HCT116 (cell line): ENCODE results near the gene QRFPR. TPM values are rescaled to one million over a fixed set of nuclear protein-coding genes. Genes with fewer than 3 reads are reported as not detected.

ENCODE experiments used
- ATAC-seq: fragments of 200-7000 bp; cut with Tn5 transposase; 2 replicates; pipeline ENCODE4 v1.9.1; 2020; ENCODE audit warnings: mild to moderate bottlenecking, moderate library complexity
- BruUV-seq: library from RNA; stranded (reverse); fragments of 400-500 nt; replicated peaks from 2 replicates; lab custom pipeline; 2021; lab: Mats Ljungman, UMichigan
- CTCF ChIA-PET: fragments of 300-600 bp; sonication (Branson Sonifier 250); formaldehyde crosslinking; loops from one replicate; lab custom pipeline; 2021; ENCODE audit warnings: antibody characterized with exemption; lab: Charles Lee
- POLR2A ChIA-PET: fragments of 300-600, 350-600 bp; sonication (Branson Sonifier 250); formaldehyde crosslinking; loops from one replicate; lab custom pipeline; 2021; ENCODE audit warnings: antibody characterized with exemption; lab: Charles Lee
- RAD21 ChIA-PET, 2 experiments: fragments of 300-600 bp; sonication (Branson Sonifier 250); formaldehyde crosslinking; loops; one replicate each; lab custom pipeline; 2023; ENCODE audit warnings: low total read pairs in 2 of 2; ENCODE audit not compliant: uncharacterized antibody in 2 of 2, unreplicated experiment in 2 of 2, low non-redundant PET in 1 of 2; lab: Charles Lee
- DNase-seq: peaks from one replicate; pipeline ENCODE4 v3.0.0-alpha.2; 2010; ENCODE audit warnings: low read depth, low spot score
- H2AFZ ChIP-seq: fragments of 200-600 bp; shearing (Covaris generic), sonication (generic); 2 replicates; pipeline ENCODE4 v1.6.1; 2017; ENCODE audit warnings: low read depth, mixed run types, mixed read lengths, antibody characterized with exemption, low read length; ENCODE audit not compliant: poor library complexity, severe bottlenecking
- H3K27ac ChIP-seq: 2 replicates; pipeline ENCODE4 v1.5.1; 2012; ENCODE audit warnings: low read depth, low read length
- H3K27me3 ChIP-seq: fragments of 200-600 bp; sonication (generic); 2 replicates; pipeline ENCODE4 v1.6.1; 2016; ENCODE audit warnings: mixed run types, low read length, mixed read lengths; ENCODE audit not compliant: insufficient read depth
- H3K36me3 ChIP-seq, 2 experiments: fragments of 200-500 bp in 1 of 2; fragments of 200-600 bp in 1 of 2; sonication (Bioruptor generic) in 1 of 2; sonication (generic) in 1 of 2; 2 replicates each; pipeline versions ENCODE4 v1.5.1 to v1.6.1; 2014 to 2016; ENCODE audit warnings: low read length in 2 of 2, inconsistent platforms in 1 of 2, mixed read lengths in 1 of 2, mixed run types in 1 of 2; ENCODE audit not compliant: insufficient read depth in 2 of 2, control insufficient read depth in 1 of 2
- H3K4me1 ChIP-seq, 2 experiments: fragments of 200-600 bp in 1 of 2; sonication (generic) in 1 of 2; 2 replicates each; pipeline versions ENCODE4 v1.5.1 to v1.6.1; 2012 to 2017; ENCODE audit warnings: low read length in 2 of 2, inconsistent platforms in 1 of 2, mild to moderate bottlenecking in 1 of 2, mixed read lengths in 1 of 2, mixed run types in 1 of 2, moderate library complexity in 1 of 2; ENCODE audit not compliant: insufficient read depth in 2 of 2, control insufficient read depth in 1 of 2
- H3K4me2 ChIP-seq: fragments of 200-600 bp; sonication (generic); 2 replicates; pipeline ENCODE4 v1.6.1; 2017; ENCODE audit warnings: mixed run types, low read length, mixed read lengths
- H3K4me3 ChIP-seq, 2 experiments: fragments of 200-600 bp in 1 of 2; sonication (generic) in 1 of 2; replicated peaks in 1 of 2; 2 replicates each; pipeline ENCODE4 v1.5.1; 2011 to 2016; ENCODE audit warnings: low read length in 2 of 2, control low read depth in 1 of 2, low read depth in 1 of 2, mild to moderate bottlenecking in 1 of 2, mixed read lengths in 1 of 2, mixed run types in 1 of 2
- H3K79me2 ChIP-seq: fragments of 200-600 bp; sonication (generic); 2 replicates; pipeline ENCODE4 v1.6.1; 2017; ENCODE audit warnings: mild to moderate bottlenecking, mixed run types, low read length, moderate library complexity, mixed read lengths; ENCODE audit not compliant: insufficient read depth
- H3K9ac ChIP-seq: fragments of 200-600 bp; sonication (generic); 2 replicates; pipeline ENCODE4 v1.6.1; 2016; ENCODE audit warnings: low read length, mixed read lengths
- H3K9me2 ChIP-seq: fragments of 200-600 bp; sonication (generic), shearing (Covaris generic); 2 replicates; pipeline ENCODE4 v1.6.1; 2017; ENCODE audit warnings: mixed run types, mild to moderate bottlenecking, moderate library complexity; ENCODE audit not compliant: insufficient read depth
- H3K9me3 ChIP-seq, 2 experiments: fragments of 200-500 bp in 1 of 2; fragments of 200-600 bp in 1 of 2; sonication (Bioruptor generic) in 1 of 2; sonication (generic) in 1 of 2; 2 replicates each; pipeline ENCODE4 v1.6.1; 2014 to 2017; ENCODE audit warnings: low read length in 2 of 2, mixed read lengths in 2 of 2, inconsistent platforms in 1 of 2, low read depth in 1 of 2, mild to moderate bottlenecking in 1 of 2, mixed run types in 1 of 2, moderate library complexity in 1 of 2; ENCODE audit not compliant: control insufficient read depth in 1 of 2, insufficient read depth in 1 of 2
- H4K20me1 ChIP-seq: fragments of 200-600 bp; sonication (generic), shearing (Covaris generic); 2 replicates; pipeline ENCODE4 v1.6.1; 2017; ENCODE audit warnings: mixed run types, mild to moderate bottlenecking, moderate library complexity; ENCODE audit not compliant: insufficient read depth
- ATF3 ChIP-seq: IDR thresholded peaks from 2 replicates; pipeline ENCODE4 v1.6.1; 2012
- CBX3 ChIP-seq: IDR thresholded peaks from 2 replicates; pipeline ENCODE4 v1.6.1; 2012; ENCODE audit warnings: low read depth
- EGR1 ChIP-seq: IDR thresholded peaks from 2 replicates; pipeline ENCODE4 v1.6.1; 2012; ENCODE audit warnings: low read depth
- ELF1 ChIP-seq: IDR thresholded peaks from 2 replicates; pipeline ENCODE4 v1.6.1; 2012; ENCODE audit warnings: low read depth, borderline replicate concordance
- EZH2 ChIP-seq: fragments of 200-600 bp; sonication (generic); IDR thresholded peaks from 2 replicates; pipeline ENCODE4 v1.6.1; 2017; ENCODE audit warnings: antibody characterized with exemption, mixed run types
- EZH2phosphoT487 ChIP-seq: fragments of 200-600 bp; IDR thresholded peaks from 2 replicates; pipeline ENCODE4 v1.6.1; 2018; ENCODE audit warnings: antibody characterized with exemption, borderline replicate concordance
- FOSL1 ChIP-seq: IDR thresholded peaks from 2 replicates; pipeline ENCODE4 v1.6.1; 2012; ENCODE audit warnings: low read depth
- JUND ChIP-seq: IDR thresholded peaks from 2 replicates; pipeline ENCODE4 v1.6.1; 2012
- MAX ChIP-seq: IDR thresholded peaks from 2 replicates; pipeline ENCODE4 v1.6.1; 2012
- POLR2A ChIP-seq: IDR thresholded peaks from 2 replicates; pipeline ENCODE4 v1.7.0; 2011; ENCODE audit warnings: borderline replicate concordance; ENCODE audit not compliant: insufficient read depth, insufficient read length; ENCODE audit errors: extremely low read depth
- POLR2AphosphoS5 ChIP-seq: IDR thresholded peaks from 2 replicates; pipeline ENCODE4 v1.6.1; 2011; ENCODE audit warnings: mild to moderate bottlenecking, low read depth, low read length, moderate library complexity
- RAD21 ChIP-seq: IDR thresholded peaks from 2 replicates; pipeline ENCODE4 v1.6.1; 2012; ENCODE audit warnings: low read depth, mild to moderate bottlenecking
- SIN3A ChIP-seq: IDR thresholded peaks from 2 replicates; pipeline ENCODE4 v1.6.1; 2012; ENCODE audit warnings: low read depth
- SP1 ChIP-seq: IDR thresholded peaks from 2 replicates; pipeline ENCODE4 v1.6.1; 2012; ENCODE audit warnings: low read depth
- SRF ChIP-seq: IDR thresholded peaks from 2 replicates; pipeline ENCODE4 v1.6.1; 2012; ENCODE audit warnings: low read depth
- TCF7L2 ChIP-seq: IDR thresholded peaks from 2 replicates; pipeline ENCODE4 v1.7.0; 2011; ENCODE audit warnings: borderline replicate concordance, inconsistent platforms; ENCODE audit not compliant: insufficient read depth, insufficient read length; ENCODE audit errors: extremely low read depth
- YY1 ChIP-seq: IDR thresholded peaks from 2 replicates; pipeline ENCODE4 v1.6.1; 2011; ENCODE audit warnings: low read length, low read depth, moderate library complexity, mild to moderate bottlenecking; ENCODE audit not compliant: insufficient replicate concordance; ENCODE audit errors: extremely low read depth
- ZFX ChIP-seq: fragments of 450-650 bp; IDR thresholded peaks from 2 replicates; pipeline ENCODE4 v1.6.1; 2017
- ZNF274 ChIP-seq: fragments of 200-500 bp; sonication (Bioruptor generic); IDR thresholded peaks from 2 replicates; pipeline ENCODE4 v1.6.1; 2014; ENCODE audit warnings: mild to moderate bottlenecking, low read depth, low read length, inconsistent platforms
- intact Hi-C: fragments of 100-400 bp; cut with micrococcal nuclease; formaldehyde crosslinking; loops from 2 replicates; pipeline ENCODE4 v1.10.0; 2022
- total RNA-seq: library from RNA; stranded (reverse); gene quantifications from one replicate; pipeline ENCODE4 v1.2.1, GENCODE V29; 2021; ENCODE audit not compliant: unreplicated experiment
- TF ChIP-seq, protein P1 (sequence below): IDR thresholded peaks from 2 replicates; pipeline ENCODE4 v1.6.1; 2011; ENCODE audit warnings: mild to moderate bottlenecking, low read length, moderate library complexity; ENCODE audit not compliant: insufficient replicate concordance; ENCODE audit errors: extremely low read depth

QRFPR gene
- total RNA-seq, 1 experiment from 2014 or later: not detected

DNA sequence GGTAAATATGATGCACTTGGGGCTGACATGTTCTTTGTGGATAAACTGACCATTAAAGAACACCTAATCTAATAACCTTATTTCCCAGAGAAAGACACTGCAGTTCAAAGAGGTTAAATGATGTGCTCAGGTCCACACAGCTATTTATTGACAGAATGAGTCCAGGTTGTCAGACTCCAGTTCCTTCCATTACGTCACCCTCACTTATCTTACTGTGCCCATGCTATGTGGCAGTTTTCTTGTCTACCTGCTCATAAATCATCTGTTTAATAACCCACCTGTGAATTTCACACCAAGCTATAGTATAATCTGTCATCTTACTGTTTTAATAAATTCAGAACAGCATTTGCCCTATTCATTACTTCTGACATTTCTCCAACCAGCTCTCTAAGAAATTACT, 36.7 kb downstream of the QRFPR start:
- no peak overlapping the region for H3K4me3 ChIP-seq
- H3K4me1 ChIP-seq: no peaks in the 10 kb centered on the region
- no peaks in the 10 kb centered on the region for H3K9me2 ChIP-seq
- H3K9me3 ChIP-seq: no peaks in the 10 kb centered on the region
- intact Hi-C loops: no loop called here
- TF ChIP-seq POLR2AphosphoS5 (no peak), SIN3A (no peak), MAX (no peak), SRF (no peak), SP1 (no peak), EZH2 (no peak), YY1 (no peak), FOSL1 (no peak), CBX3 (no peak)
- H4K20me1 ChIP-seq: no peaks in the 10 kb centered on the region
- BruUV-seq: no TSS peak
- DNase-seq (no peak), ATAC-seq (no peak)
- H3K27ac ChIP-seq: no peak overlapping the region
- H3K79me2 ChIP-seq: no peaks in the 10 kb centered on the region
- H3K4me2 ChIP-seq: no peak overlapping the region
- POLR2A ChIA-PET: no interaction called here
- H2AFZ ChIP-seq: no peak overlapping the region
- RAD21 ChIA-PET: no interaction called here
- no peaks in the 10 kb centered on the region for H3K36me3 ChIP-seq
- no peak overlapping the region for H3K9ac ChIP-seq
- no peaks in the 10 kb centered on the region for H3K27me3 ChIP-seq
- CTCF ChIA-PET: no interaction called here

GRCh38 chr4:121340247-121340646, 40.6 kb downstream of the QRFPR start:
- no peaks in the 10 kb centered on the region for H4K20me1 ChIP-seq
- no peaks in the 10 kb centered on the region for H3K9me3 ChIP-seq
- no peaks in the 10 kb centered on the region for H3K4me1 ChIP-seq
- H3K27me3 ChIP-seq: no peaks in the 10 kb centered on the region
- BruUV-seq: no TSS peak
- ChIA-PET CTCF (no interaction called here), RAD21 (no interaction called here), POLR2A (no interaction called here)
- DNase-seq: no peak
- H2AFZ ChIP-seq: no peak overlapping the region
- no peaks in the 10 kb centered on the region for H3K79me2 ChIP-seq
- no peak overlapping the region for H3K4me3 ChIP-seq
- H3K36me3 ChIP-seq: no peaks in the 10 kb centered on the region
- H3K4me2 ChIP-seq: no peak overlapping the region
- intact Hi-C loops: no loop called here
- no peak for ATAC-seq
- H3K9me2 ChIP-seq: no peaks in the 10 kb centered on the region
- no peak overlapping the region for H3K9ac ChIP-seq
- H3K27ac ChIP-seq: no peak overlapping the region
- no peak for TF ChIP-seq ZNF274
- TF ChIP-seq RAD21: no peak
- TF ChIP-seq, protein P1, sequence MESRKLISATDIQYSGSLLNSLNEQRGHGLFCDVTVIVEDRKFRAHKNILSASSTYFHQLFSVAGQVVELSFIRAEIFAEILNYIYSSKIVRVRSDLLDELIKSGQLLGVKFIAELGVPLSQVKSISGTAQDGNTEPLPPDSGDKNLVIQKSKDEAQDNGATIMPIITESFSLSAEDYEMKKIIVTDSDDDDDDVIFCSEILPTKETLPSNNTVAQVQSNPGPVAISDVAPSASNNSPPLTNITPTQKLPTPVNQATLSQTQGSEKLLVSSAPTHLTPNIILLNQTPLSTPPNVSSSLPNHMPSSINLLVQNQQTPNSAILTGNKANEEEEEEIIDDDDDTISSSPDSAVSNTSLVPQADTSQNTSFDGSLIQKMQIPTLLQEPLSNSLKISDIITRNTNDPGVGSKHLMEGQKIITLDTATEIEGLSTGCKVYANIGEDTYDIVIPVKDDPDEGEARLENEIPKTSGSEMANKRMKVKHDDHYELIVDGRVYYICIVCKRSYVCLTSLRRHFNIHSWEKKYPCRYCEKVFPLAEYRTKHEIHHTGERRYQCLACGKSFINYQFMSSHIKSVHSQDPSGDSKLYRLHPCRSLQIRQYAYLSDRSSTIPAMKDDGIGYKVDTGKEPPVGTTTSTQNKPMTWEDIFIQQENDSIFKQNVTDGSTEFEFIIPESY: no peak
- TF ChIP-seq EGR1: no peak
- no peak for TF ChIP-seq JUND
- no peak for TF ChIP-seq ZFX
- TF ChIP-seq EZH2: no peak
- TF ChIP-seq EZH2phosphoT487: no peak
- TF ChIP-seq POLR2AphosphoS5: no peak
- TF ChIP-seq ELF1: no peak
- TF ChIP-seq SRF: no peak
- TF ChIP-seq TCF7L2: no peak
- no peak for TF ChIP-seq POLR2A
- no peak for TF ChIP-seq SIN3A
- no peak for TF ChIP-seq ATF3
- no peak for TF ChIP-seq CBX3
- no peak for TF ChIP-seq YY1
